ENCODE results near the gene DNMT3B. TPM values are rescaled to one million over a fixed set of nuclear protein-coding genes. Genes with fewer than 3 reads are reported as not detected.
A peak's percentile ranks its signal among the peaks of the same experiment; 100 is the strongest.
"Not testable (repeated sequence)": the region's sequence is repeated elsewhere in the genome, so short reads cannot be mapped to it uniquely, and the experiment has no call there.

The DNMT3B gene
- total RNA-seq, 1 donor from 2014 or later = 2.0 TPM

DNA sequence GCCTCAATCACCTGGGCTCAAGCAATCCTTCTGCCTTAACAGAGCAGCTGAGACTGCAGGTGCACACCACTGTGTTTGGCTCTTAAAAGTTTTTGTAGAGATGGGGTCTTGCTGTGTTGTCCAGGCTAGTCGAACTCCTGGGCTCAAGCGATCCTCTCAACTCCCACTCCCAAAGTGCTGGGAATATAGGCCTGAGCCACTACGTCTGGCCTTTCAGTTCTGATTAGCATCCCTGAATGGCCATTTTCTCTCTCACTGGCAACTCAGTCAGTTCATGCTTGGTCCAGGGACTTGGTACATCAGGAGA, 28.5 kb downstream of the DNMT3B start:
- DNase-seq (ENCODE audit: low spot score) = no peak

DNA sequence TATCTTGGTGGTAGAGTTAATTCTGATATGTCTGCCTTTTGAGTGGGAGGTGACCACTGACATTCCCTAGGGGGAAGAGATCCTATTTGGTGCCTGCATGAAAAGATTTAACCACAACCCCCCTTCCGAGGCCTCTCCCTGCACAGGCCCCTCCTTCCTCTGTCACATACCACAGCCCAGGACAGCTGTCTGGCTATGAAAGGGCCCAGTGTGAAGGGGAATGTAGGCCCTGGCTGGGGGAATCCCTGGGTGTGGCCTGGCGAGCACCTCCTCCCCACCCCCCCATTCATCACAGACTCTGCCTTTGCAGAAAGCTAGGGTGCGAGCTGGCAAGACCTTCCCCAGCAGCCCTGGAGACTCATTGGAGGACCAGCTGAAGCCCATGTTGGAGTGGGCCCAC, 30.1 kb downstream of the DNMT3B start:
- DNase-seq (ENCODE audit: low spot score) = no peak

DNA sequence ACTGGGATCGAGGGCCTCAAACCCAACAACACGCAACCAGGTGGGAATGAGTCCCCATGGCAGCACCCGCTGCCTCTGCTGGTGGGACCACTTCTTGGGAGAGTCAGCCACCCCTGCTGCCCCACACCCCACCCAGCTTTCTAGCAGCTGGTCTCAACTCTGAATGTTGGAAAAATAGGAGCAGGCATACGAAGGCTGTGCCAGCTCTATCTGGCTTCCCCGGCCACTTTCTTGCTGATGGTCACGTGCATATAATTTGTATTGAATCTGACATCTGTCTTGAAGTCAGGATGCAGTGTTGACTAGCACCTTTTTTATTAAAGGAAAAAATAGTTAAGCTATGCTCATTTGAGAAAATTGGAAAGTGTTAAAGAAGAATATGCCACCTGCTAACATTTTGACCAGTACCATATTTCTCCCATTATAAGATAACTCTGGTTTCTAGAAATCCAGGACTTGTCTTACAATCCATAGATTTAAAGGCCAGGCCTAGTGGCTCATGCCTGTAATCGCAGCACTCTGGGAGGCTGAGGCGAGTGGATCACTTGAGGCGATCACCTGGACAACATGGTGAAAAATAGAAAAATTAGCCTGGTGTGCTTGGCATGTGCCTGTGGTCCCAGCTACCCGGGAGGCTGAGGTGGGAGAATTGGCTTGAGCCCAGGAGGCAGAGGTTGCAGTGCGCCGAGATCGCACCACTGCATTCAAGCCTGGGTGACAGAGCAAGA, 30.7 kb downstream of the DNMT3B start:
- no peak for DNase-seq (ENCODE audit: low spot score)

DNA sequence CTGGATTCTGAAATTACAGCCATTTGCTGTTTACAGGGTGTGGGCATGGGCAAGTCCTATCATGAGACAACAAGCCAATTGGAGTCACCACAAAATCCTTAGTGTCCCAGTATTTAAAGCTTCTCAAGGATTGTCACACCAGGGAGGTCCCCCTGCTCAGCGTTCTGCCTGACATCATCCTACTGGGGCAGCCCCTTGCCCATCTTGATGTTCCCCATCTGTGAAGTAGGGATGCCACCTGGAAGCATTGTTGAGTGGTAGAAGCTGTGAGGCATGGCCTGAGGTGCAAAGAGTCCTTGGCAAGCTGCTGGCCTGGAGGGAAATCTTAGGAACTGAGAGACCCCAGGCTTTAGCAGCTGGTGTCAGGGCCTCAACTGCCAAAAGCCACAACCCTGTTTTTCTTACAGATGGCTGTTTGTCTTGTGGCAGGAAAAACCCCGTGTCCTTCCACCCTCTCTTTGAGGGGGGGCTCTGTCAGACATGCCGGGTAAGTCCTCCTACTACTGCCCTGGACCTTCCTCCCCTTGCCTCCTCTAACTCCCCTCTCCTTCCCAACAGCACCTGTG, 34.3 kb downstream of the DNMT3B start:
- no peak for DNase-seq (ENCODE audit: low spot score)

DNA sequence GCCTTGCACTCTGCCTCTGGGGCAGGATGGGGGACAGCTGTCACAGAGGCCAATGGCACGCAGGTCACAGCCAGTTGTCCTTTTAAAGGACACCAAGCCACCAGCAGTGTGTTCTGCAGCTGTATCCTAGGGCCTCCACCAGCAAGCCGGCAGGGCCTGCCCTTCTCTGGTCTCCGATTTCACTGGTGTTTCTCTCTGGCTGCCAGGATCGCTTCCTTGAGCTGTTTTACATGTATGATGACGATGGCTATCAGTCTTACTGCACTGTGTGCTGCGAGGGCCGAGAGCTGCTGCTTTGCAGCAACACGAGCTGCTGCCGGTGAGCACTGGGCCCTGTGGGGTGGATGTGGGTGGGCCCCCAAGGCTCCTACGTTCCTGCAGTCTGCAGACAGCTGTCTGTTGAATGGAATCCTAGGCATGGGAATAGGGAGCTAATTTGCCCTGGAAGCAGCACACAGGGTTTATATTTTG, 34.8 kb downstream of the DNMT3B start:
- DNase-seq (ENCODE audit: low spot score) = no peak

DNA sequence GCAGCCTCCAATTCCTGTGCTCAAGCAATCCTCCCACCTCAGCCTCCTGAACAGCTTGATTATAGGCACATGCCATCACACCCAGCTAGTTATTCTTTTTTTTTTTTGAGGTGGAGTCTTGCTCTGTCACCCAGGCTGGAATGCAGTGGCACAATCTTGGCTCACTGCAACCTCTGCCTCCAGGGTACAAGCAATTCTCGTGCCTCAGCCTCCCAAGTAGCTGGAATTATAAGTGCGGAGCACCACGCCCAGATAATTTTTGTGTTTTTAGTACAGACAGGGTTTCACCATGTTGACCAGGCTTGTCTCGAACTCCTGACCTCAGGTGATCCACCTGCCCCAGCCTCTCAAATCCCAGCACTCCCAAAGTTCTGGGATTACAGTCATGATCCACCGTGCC, 35.4 kb downstream of the DNMT3B start:
- DNase-seq (ENCODE audit: low spot score) = not testable (repeated sequence)

DNA sequence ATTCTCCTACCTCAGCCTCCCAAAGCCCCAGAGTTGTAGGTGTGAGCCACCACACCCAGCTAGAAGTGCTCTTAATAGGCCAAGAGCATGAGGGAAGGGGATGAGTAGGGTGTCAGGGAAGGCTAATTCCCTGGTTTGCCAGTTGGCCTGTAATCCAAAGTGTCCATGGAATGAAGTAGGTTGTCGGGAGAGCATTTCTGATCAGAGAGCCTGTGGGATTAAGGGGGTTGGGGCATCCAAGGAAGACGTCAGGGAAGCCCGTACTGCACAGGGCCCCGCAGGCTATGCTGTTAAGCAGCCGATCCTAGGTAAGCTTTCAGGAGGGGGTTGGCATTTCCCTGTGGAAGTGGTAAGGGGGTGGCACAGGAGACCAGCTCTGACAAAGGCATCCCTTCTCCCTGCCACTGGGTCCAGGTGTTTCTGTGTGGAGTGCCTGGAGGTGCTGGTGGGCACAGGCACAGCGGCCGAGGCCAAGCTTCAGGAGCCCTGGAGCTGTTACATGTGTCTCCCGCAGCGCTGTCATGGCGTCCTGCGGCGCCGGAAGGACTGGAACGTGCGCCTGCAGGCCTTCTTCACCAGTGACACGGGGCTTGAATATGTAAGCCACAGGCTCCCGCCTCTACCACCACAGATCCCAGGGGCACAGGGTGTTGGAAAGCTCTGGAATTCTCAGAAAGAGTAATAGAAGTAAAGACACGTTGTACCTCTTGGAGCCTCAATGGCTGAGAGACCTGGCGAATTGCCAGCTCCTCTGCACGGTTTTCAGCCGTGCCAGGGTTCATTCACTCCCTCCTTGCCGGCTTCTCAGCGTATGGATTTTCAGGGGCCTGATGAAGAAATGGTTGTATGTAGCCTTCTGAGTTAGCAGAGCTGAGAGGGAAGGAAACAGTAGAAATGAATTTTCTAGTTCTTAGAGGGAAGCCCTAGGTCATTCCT, 36.1 kb downstream of the DNMT3B start:
- DNase-seq (ENCODE audit: low spot score) = no peak

DNA sequence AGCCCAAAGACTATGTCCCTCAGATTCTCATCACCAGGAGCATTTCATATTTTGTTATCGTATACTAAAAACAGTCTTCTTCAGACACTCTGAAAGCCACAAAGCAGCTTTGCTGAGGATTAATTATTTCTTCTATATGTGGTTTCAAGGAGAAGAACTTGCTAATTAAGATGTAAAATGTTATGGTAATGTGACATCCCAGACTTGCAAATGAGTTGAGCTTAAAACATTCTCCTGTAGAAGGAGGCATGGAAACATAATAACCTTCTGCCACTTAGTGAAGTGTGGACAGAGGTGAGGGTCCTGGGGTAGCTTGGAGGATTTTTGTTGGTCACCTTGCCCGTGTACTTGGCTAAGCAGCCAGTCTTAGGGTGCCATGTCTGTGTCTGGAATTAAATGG, 40.9 kb downstream of the DNMT3B start:
- no peak for DNase-seq (ENCODE audit: low spot score)

DNA sequence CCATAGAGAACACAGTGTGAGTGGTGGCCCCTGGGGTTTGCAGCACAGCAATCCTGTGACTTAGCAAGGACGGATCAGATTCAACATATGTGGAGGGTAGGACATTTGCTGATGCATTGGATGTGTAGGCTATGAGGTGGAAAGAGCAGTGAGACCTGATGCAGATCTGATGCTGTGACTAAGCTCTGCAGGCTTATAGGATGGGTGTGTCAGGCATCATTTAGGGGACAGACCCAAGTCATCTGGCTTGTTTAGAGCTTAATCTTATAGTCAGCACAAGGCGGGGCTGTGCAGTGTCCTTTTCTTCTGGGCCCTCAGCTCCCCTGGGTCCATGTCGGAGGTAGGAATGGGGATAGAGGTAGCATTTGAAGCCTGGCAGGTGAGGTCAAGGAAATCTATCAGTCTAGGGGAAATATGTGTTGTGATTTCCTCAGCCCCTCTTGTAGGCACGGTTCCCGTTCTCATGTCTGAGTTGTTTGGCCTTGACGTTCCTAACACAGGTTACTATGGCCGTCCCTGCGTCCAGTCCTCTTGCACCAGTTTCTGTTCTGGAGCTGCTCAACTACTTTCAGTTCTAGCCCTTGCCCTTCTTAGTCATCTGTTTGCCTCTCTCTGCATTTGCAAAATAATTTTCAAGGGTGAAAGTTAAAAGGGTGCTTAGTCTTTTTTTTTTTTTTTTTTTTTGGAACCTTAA, 42.0 kb downstream of the DNMT3B start:
- DNase-seq (ENCODE audit: low spot score) = no peak

DNA sequence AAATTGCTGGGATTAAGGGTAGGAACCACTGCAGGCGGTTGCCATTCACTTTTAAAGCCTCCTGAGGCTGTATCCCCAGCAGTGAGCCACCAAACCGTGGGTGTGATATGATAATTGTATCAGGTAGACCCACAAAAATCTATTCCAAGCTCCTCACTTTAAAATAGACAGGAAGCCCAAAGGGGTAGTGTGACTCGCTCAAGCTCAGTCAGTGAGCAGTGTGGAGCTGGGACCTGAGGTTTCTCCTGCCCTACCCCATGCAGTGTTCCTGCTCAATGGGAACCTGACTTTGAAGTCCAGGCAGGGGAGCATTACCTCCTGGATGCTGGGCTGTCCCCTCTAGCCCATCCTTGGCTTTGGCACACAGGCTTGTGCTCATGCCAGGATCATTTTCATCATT, 42.6 kb downstream of the DNMT3B start:
- DNase-seq (ENCODE audit: low spot score) = no peak

DNA sequence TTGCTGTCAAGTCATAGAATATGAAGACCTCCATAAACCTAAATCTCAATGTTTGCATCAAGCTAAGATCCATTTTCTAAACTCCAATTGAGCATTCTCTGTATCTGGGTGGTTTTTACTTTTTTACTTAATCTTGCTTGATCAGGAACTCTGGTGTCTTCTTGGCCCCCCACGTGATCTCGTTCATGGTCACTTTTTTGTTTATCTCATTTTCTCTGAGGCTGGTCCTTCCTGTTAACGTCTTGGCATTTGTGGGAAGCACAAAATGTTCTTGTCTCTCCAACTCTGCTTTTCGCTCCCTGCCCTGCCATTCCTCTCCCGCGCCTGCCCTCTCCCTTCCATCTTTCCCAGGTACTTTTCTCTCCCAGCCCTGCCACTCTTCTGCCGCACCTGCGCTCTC, 43.5 kb downstream of the DNMT3B start:
- no peak for DNase-seq (ENCODE audit: low spot score)

DNA sequence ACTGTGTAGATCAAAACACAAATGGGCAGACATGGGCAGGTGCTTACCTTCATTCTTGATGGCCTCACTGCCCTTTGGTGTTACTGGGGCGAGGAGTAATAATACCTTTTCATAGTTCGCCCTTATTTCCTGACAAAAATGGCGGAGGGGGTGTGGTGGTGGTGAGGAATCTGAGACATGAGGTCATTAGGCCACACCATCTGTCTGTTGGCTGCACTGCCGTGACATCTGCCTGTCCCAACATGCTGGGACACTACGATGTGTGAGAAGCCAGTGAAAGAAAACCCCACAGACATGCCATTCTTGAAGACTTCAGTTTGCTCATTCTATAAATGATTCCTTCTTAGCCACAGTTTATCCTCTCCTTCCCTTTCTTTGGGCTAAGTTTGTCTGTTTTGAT, 44.2 kb downstream of the DNMT3B start:
- no peak for DNase-seq (ENCODE audit: low spot score)

DNA sequence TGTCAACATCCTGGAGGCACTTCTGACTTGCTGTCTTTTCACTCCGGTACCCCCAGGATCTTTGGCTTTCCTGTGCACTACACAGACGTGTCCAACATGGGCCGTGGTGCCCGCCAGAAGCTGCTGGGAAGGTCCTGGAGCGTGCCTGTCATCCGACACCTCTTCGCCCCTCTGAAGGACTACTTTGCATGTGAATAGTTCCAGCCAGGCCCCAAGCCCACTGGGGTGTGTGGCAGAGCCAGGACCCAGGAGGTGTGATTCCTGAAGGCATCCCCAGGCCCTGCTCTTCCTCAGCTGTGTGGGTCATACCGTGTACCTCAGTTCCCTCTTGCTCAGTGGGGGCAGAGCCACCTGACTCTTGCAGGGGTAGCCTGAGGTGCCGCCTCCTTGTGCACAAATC, 45.5 kb downstream of the DNMT3B start:
- DNase-seq (ENCODE audit: low spot score) = no peak

DNA sequence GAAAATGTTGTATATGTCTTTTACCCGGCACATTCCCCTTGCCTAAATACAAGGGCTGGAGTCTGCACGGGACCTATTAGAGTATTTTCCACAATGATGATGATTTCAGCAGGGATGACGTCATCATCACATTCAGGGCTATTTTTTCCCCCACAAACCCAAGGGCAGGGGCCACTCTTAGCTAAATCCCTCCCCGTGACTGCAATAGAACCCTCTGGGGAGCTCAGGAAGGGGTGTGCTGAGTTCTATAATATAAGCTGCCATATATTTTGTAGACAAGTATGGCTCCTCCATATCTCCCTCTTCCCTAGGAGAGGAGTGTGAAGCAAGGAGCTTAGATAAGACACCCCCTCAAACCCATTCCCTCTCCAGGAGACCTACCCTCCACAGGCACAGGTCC, 46.3 kb downstream of the DNMT3B start:
- no peak for DNase-seq (ENCODE audit: low spot score)

DNA sequence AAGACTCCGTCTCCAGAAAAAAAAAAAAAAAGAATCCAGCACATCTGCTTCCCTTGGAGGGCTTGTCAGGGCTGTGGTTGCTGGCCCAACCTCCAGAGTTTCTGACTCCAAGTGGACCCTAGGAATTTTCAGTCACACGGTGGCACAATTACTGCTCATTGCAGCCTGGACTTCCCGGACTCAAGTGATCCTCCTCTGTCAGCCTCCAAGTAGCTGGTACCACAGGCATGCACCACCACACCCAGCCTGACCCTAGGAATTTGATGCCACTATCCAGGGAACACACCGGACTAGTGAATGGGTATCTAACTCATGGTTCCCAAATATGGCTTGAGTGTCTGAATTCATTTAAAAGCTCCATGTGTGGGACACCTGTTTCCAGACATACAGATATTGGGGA, 47.7 kb downstream of the DNMT3B start:
- no peak for DNase-seq (ENCODE audit: low spot score)

DNA sequence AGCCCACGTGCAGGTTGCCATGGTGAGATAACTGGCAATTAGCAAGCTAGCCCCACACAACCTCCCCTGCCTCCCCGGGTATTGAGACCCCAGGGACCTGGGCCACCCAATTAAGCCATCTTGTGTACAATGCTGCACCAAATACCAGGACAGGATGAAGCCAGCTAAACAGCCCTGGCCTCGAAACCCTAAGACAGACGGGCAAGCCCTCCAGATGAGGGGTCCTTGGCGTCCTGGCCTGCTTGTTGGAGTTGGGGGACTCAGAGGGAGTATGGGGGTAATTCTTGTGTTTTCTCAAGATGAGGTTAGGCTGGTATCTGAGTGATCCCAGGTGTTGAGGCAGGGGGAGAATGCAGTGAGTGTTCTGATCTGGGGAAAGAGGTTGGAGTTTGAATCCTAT, 48.8 kb downstream of the DNMT3B start:
- no peak for DNase-seq (ENCODE audit: low spot score)

DNA sequence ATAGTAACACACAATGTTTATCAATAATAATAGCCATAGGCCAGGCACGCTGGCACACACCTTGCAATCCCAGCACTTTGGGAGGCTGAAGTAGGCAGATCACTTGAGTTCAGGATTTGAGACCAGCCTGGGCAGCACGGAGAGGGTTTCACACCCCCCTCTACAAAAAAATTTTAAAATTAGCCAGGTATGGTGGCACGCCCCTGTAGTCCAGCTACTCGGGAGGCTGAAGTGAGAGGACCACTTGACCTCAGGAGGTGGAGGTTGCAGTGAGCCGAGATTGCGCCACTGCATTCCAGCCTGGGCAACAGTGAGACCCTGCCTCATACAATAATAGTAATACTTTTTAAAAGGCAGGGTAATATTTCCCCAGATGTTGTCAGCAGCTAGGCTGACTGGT, 49.7 kb downstream of the DNMT3B start:
- DNase-seq (ENCODE audit: low spot score) = no peak

DNA sequence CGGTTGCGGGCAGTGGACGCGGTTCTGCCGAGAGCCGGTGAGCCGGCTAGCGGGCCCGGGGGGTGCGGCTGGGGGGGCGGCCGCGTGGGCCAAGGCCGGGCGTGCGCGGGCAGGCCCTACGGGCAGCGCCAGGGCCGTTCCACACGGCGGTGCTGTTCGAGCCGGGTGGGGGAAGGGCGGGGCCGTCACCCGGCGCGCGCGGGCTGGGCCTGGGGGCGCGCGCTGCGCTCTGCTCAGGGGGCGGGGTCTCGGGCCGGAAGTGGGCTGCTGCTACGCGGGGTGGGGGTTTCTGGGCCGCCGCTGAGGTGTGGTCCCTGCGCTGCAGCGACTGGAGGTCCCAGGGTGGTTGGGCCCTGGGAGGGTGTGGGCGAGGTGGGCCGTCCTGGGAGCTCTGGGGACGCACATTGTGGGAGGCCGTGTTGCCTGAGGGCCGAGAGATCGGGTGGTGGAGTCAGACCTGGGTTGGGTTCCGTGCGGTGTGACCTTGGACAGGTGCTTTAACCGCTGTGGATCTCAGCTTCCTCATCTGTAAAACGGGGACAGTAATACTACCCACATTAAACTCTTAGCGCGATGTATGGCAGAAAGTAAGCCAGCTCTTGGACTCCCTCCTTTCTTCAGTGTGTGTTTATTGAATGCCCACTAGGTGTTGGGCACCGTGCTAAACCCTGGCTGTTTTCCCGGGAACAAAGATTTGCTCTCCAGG, 58.0 kb downstream of the DNMT3B start:
- peak; percentile 69 for DNase-seq (ENCODE audit: low spot score)

DNA sequence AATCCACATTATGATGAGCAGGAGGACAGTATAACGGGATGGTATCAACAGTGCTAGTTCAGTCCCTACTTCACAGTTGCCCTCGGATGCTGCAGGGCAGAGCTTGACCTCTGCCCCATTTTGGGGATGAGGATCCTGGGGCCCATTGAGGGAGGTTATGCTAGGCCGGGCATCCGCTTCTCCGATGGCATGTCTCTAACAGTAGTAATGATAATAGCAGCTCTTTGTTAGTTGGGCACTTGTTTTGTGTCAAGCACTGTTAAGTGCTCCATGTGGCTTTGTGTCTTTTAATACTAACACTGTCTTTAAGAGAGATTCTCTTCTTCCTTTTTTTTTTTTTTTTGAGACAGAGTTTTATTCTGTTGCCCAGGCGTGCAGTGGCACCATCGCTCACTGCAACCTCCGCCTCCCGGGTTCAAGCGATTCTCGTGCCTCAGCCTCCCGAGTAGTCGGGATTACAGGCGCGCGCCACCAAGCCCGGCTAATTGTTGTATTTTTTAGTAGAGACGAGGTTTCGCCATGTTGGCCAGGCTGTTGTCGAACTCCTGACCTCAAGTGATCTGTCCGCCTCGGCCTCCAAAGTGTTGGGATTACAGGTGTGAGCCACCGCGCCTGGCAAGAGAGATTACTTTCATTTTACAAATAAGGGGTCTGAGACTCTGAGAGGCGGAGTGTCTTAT, 58.7 kb downstream of the DNMT3B start:
- no peak for DNase-seq (ENCODE audit: low spot score)

DNA sequence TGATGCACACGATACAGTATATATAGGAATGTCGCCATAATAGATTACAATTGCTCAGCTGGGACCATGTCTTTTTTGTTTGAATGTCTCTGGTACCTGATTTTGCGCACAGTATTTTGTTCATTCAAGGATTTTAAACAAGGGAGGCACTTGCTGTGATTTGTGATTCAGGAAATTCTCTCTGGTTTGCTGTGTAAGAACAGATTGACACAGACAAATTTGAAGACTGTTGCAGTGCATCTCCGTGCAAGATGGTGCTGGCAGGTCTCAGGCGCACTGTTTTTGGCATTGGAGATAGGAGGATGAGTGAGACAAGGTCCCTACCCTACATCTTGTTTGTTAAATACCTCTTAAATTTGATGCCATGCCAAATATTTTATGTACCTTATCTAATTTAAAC, 60.0 kb downstream of the DNMT3B start:
- DNase-seq (ENCODE audit: low spot score) = no peak

DNA sequence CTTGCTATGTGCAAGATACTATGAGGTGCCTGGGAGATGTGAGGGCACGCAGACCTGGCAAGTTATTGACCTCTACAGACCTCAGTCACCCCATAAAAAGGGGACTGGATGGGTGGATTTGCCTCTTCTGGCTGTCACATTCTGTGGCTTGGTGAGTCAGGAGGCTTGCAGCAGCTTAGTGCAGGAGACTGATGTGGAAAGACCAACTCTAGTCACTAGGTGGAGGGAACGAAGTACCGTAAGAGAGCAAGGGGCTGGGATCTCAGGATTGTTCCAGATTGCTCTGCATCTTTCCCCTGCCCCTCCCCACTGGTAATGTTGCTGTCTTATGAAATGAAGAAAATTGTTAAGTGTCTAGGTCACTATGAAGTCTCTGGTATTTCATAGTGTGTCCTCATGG, 60.9 kb downstream of the DNMT3B start:
- no peak for DNase-seq (ENCODE audit: low spot score)
